A549 (cell line): ENCODE measurements around the gene TSC22D3.

ENCODE experiments used
- CTCF ChIP-seq: fragments of >200 bp; sonication (Bioruptor Twin); formaldehyde crosslinking; IDR thresholded peaks from 3 replicates; pipeline ENCODE4 v1.5.1; 2016
- E2F6 ChIP-seq: IDR thresholded peaks from 2 replicates; pipeline ENCODE4 v1.6.1; 2012; ENCODE audit warnings: low read depth, borderline replicate concordance
- EHF ChIP-seq: fragments of 250-450 bp; sonication (Bioruptor Pico); IDR thresholded peaks from 2 replicates; pipeline ENCODE4 v1.5.0; 2020; ENCODE audit warnings: mild to moderate bottlenecking
- GATA3 ChIP-seq: IDR thresholded peaks from 2 replicates; pipeline ENCODE4 v1.6.1; 2012; ENCODE audit warnings: borderline replicate concordance
- JUN ChIP-seq, 2 experiments: fragments of >200 bp; sonication (Bioruptor Twin); formaldehyde crosslinking; IDR thresholded peaks; 2 replicates in 1 of 2; 3 replicates in 1 of 2; pipeline ENCODE4 v1.6.1; 2016 to 2017
- MAX ChIP-seq: IDR thresholded peaks from 2 replicates; pipeline ENCODE4 v1.6.1; 2012
- MYC ChIP-seq: IDR thresholded peaks from 2 replicates; pipeline ENCODE4 v1.6.1; 2012; ENCODE audit warnings: mild to moderate bottlenecking, inconsistent platforms, low read length, improper control_type of control experiment, borderline replicate concordance
- NPAS2 ChIP-seq: fragments of 250-450 bp; sonication (Bioruptor Pico); IDR thresholded peaks from 2 replicates; pipeline ENCODE4 v1.8.0; 2022; ENCODE audit warnings: mild to moderate bottlenecking, moderate library complexity, borderline replicate concordance
- NR3C1 ChIP-seq: fragments of >200 bp; sonication (Bioruptor Twin); formaldehyde crosslinking; IDR thresholded peaks from 3 replicates; pipeline ENCODE4 v1.6.1; 2017
- POLR2A ChIP-seq: IDR thresholded peaks from 2 replicates; pipeline ENCODE4 v1.6.1; 2012; ENCODE audit warnings: mild to moderate bottlenecking, low read length
- REST ChIP-seq: fragments of 200-600 bp; sonication (generic); IDR thresholded peaks from 2 replicates; pipeline ENCODE4 v1.6.1; 2016; ENCODE audit warnings: antibody characterized with exemption, mild to moderate bottlenecking, moderate library complexity

GRCh38 chrX:107673933-107674479 lies 101.6 kb downstream of the TSC22D3 start:
- no peak for TF ChIP-seq POLR2A
- TF ChIP-seq CTCF, result no peak
- no peak for TF ChIP-seq EHF (CRISPR knock-in tag)
- no peak for TF ChIP-seq NR3C1
- no peak for TF ChIP-seq NPAS2 (CRISPR knock-in tag)
- TF ChIP-seq MYC, result no peak
- no peak for TF ChIP-seq E2F6
- no peak for TF ChIP-seq REST
- no peak for TF ChIP-seq MAX
- no peak for TF ChIP-seq JUN (IDR thresholded peaks at IDR 0.05)
- no peak for TF ChIP-seq GATA3
